ENCODE results near the gene RNF149.

RNF149 gene

GRCh38 chr2:101293544-101293943 lies 15.0 kb downstream of the RNF149 start:
- DNase-seq = no peak

- DNase-seq = no peak
Observed at GRCh38 chr2:101291973-101292372, 16.5 kb downstream of the RNF149 start.

- no peak for DNase-seq
Observed at GRCh38 chr2:101290711-101291110, 17.8 kb downstream of the RNF149 start.

GRCh38 chr2:101287303-101287702 lies 21.2 kb downstream of the RNF149 start:
- DNase-seq = no peak

GRCh38 chr2:101286684-101287083 lies 21.8 kb downstream of the RNF149 start:
- no peak for DNase-seq

GRCh38 chr2:101282980-101283379 lies 25.5 kb downstream of the RNF149 start:
- no peak for DNase-seq

- no peak for DNase-seq
Observed at GRCh38 chr2:101281482-101281881, 27.0 kb downstream of the RNF149 start.

- no peak for DNase-seq
Observed at GRCh38 chr2:101278925-101279324, 29.6 kb downstream of the RNF149 start.

- no peak for DNase-seq
Observed at GRCh38 chr2:101277111-101277510, 31.4 kb downstream of the RNF149 start.

GRCh38 chr2:101274142-101274541 lies 34.4 kb downstream of the RNF149 start:
- no peak for DNase-seq

- DNase-seq = no peak
Observed at GRCh38 chr2:101273056-101273455, 35.4 kb downstream of the RNF149 start.

- DNase-seq = no peak
Observed at GRCh38 chr2:101272045-101272784, 36.3 kb downstream of the RNF149 start.

GRCh38 chr2:101270700-101271259 lies 37.7 kb downstream of the RNF149 start:
- DNase-seq = no peak

GRCh38 chr2:101267671-101268656 lies 40.5 kb downstream of the RNF149 start:
- DNase-seq = no peak

GRCh38 chr2:101265893-101266499 lies 42.5 kb downstream of the RNF149 start:
- DNase-seq = no peak

GRCh38 chr2:101264360-101264939 lies 44.1 kb downstream of the RNF149 start:
- no peak for DNase-seq

- no peak for DNase-seq
Observed at GRCh38 chr2:101263377-101263800, 45.1 kb downstream of the RNF149 start.

- DNase-seq = no peak
Observed at GRCh38 chr2:101262142-101262541, 46.4 kb downstream of the RNF149 start.

- no peak for DNase-seq
Observed at GRCh38 chr2:101258804-101259203, 49.7 kb downstream of the RNF149 start.

GRCh38 chr2:101256316-101256715 lies 52.2 kb downstream of the RNF149 start:
- DNase-seq = no peak

- DNase-seq = no peak
Observed at GRCh38 chr2:101255501-101255900, 53.0 kb downstream of the RNF149 start.

- no peak for DNase-seq
Observed at GRCh38 chr2:101253703-101254450, 54.6 kb downstream of the RNF149 start.
